CD4-positive, alpha-beta T cell treated with Interleukin-6 at 100 ng/mL for 8 hours (primary cell): ENCODE results near the gene KRT1.

Experiments
- DNase-seq: peaks from one replicate; pipeline ENCODE4 v3.0.0-alpha.2; 2020; ENCODE audit warnings: mixed read lengths, low spot score

KRT1 gene

GRCh38 chr12:52659951-52660350 lies 20.3 kb downstream of the KRT1 start:
- no peak for DNase-seq

DNA sequence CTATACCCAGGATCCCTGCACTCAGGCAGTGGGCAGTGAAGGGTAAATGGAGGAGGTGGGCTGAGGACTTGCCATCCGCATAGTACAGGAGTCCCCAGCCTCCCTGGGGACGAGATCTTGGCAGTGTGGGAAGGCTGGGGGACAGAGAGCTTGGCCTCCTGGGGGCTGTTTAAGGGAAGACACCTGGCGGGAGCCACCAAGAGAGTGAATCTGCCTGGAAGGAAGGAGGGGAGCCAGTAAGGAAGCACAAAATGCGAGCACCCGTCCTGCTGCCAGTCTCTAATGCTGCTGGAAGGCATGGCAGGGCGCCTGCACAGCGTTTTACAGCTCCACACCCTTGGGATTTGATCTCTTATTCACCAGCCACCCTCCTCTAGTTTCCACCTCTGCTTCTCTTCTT lies 20.8 kb downstream of the KRT1 start:
- no peak for DNase-seq

DNA sequence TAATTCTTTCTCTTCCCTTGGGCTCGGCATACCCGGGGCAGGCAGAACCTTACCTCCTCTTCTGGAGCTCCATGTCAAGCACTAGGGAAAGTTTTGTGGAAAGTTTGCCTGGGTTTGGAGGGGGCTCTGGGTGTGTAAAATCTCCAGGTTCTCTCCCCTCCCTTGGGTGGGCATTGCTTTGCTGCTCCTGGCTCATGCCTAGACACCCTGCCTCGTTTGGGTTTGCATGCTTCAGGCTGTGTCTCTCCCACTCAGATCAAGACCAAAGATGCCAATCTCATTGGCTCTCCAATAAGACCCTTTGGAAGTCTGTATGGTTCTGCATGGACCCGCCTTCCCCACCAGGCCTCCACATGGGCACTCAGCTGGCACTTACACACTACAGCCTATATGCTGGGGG lies 22.0 kb downstream of the KRT1 start:
- no peak for DNase-seq

GRCh38 chr12:52657250-52657902 lies 22.8 kb downstream of the KRT1 start:
- DNase-seq, result no peak

- DNase-seq, result no peak
Measured at GRCh38 chr12:52656616-52657015, 23.6 kb downstream of the KRT1 start.

GRCh38 chr12:52655720-52656124 lies 24.5 kb downstream of the KRT1 start:
- DNase-seq, result no peak

- no peak for DNase-seq
Measured at GRCh38 chr12:52655251-52655650, 25.0 kb downstream of the KRT1 start.

- DNase-seq, result no peak
Measured at GRCh38 chr12:52651726-52652261, 28.4 kb downstream of the KRT1 start, which contains the start of gene KRT2. Gene KRT2 (minus strand): TSS chr12:52652211. CDS start chr12:52652142, 69 bp downstream.

DNA sequence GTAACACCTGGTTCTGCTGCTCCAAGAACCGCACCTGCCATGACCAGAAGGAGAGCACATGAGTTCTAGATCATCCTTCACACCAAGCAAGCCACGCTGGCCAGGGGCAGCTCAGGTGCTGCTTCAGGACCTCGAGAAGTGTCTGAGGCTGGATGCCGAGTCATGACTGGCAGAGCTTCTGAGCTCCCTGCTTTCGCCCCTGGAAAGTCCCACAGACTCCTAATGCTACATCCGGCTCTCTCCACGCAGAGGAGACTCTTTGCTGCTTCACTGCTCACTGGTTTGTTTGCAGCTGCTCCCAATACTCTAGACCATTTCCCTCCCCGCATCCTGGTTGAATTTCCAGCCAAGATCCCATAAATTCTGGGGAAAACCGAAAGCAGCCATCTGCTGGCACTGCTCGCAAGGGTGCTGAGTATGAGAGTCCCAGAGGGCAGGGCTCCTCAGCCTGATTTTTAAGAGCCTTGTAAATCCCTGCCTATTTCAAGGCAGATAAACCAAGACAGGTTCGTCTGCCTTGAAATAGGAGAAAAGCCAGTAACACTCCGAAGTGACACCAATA lies 29.6 kb downstream of the KRT1 start:
- DNase-seq, result no peak

DNA sequence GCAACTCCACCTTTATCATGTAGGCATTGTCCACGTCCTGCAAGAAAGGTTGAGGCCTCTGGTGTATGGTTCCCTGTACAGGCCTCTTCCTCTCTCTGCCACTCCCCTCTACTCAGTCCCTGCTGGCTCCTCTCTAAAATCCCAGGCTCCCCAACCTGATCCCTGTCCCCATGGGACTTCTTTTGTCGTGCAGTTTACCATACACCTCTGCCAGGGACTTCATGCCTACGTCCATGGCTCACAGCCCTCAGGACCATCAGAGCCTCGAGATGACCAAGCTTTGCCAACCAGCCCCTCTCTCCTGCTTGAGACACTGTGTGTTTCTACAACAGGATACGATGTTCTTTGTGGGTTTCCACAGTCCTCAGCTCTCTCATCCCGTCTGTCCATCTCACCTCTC lies 31.1 kb downstream of the KRT1 start:
- no peak for DNase-seq

GRCh38 chr12:52648012-52648550 lies 32.1 kb downstream of the KRT1 start:
- no peak for DNase-seq

DNA sequence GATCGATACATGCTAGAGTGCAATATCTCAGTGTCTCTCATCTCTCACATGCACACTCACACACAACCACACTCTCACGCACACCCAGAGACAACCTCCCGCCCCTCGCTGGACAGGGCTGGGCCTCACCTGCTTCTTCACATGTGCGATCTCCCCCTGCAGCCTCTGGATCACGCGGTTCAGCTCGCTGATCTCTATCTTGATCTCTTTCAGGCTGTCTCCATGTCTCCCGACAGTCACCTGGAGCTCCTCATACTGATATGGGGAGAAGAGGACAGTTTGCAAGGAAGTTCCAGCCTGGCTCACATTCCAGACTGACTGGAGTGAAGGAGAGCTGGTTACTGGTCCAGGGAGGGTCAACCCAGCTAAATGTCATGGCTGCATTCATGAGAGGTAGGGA lies 32.6 kb downstream of the KRT1 start:
- DNase-seq, result no peak

- DNase-seq, result no peak
Measured at GRCh38 chr12:52646613-52647012, 33.6 kb downstream of the KRT1 start.

GRCh38 chr12:52645982-52646381 lies 34.2 kb downstream of the KRT1 start:
- no peak for DNase-seq

- peak; percentile 82 for DNase-seq
Measured at GRCh38 chr12:52645120-52645761, 35.0 kb downstream of the KRT1 start.

DNA sequence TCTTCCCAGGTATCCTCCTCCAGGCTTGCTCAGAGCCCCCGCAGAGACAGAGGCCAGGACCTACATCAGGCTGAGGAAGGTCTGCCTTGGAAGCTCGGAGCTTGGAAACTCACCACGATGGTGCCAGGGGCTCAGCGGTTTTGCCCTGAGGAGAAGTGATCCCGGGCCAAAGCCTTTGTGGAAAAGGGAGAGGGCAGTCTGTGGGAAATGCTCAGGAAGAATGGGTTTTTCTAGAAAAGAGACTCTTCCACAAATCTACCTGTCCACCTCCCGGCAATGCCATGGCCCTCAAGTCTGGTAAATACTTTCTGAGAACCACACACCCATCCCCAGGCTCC lies 36.2 kb downstream of the KRT1 start:
- DNase-seq, result no peak

DNA sequence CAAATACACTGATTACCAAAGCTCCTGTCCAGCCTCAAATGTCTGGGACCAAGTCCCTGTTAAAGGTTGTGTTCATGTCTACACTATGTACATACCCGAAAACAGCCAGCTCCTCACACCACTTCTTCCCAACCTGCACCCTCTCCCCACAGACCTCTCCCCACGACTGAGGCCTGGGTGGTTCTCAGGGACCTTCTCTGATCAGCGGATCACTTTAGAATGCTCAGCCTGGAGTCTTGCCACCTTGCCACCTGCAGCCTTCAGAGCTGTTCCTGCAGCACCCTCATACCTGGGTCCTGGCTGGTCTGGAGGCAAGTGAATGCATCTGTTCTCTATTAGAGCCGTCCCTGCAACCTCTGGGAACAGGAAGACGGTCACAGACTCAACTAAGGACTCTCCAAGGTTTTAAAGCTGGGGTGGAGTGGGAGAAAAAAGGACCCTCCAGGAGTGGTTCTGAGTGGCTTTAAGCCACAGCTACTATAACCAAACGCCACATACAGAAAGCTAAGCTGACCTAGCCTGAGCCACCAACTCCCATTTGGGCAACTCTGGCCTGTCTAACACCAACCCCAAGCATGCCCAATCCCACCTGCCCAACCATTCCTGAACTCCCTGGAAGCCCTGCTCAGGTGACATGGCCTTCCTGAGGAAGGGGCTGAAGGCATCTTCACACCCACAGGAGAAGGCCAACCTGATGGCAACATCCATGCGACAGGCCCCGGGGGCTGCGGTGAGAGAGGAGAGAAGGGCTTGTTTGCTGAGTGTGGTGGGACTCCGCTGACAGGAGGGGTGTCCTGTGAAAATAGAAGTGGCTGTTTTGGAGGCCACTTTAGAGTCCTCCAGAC lies 36.8 kb downstream of the KRT1 start:
- DNase-seq, result no peak

GRCh38 chr12:52641468-52641867 lies 38.7 kb downstream of the KRT1 start:
- DNase-seq, result no peak

DNA sequence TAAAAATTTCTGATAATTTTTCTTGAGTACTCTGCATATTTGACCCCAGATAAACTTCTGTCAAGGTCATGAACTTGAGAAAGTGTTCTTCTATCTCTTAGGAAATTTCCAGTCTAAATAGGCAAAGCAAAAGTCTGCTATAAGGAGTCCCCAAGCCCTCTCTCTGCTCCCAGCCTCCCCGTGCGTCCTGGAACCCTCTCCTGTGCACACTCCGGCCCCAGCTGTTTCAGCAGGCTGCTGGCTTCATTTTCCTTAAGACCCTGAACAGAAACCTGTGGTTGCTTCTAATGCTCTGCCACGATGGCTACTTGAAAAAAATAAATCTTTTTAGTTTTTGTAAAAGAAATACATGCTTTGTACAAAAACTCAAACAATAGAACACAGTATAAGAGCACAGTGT lies 42.9 kb downstream of the KRT1 start:
- DNase-seq, result no peak

- DNase-seq, result no peak
Measured at GRCh38 chr12:52636592-52637258, 43.5 kb downstream of the KRT1 start.

DNA sequence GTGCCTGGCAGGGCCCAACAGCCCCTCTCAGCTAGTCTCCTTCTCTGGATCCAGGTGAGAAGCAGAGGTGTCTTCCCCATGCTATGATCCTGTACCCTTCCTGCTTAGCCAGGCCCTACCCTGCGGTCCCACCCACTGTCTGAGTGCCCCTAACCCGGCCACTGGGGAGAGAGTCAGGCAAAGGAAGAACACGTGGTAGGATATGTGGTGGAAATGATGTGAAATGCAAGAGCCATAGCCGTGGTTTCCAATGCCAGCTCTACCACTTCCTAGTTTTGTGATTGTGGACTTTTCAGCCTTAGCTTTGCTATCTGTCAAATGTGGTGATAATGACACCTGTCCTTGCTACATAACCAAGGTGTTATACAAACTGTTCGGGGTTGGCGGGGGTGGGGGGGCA lies 44.0 kb downstream of the KRT1 start:
- no peak for DNase-seq
